AG04449 (cell line): Measurements from ENCODE around the gene GREB1.

Experiments
- CTCF ChIA-PET: fragments of 350-600 bp; formaldehyde crosslinking; extraction: SDS; loops from one replicate; lab custom pipeline; 2021; ENCODE audit warnings: antibody characterized with exemption; lab: Yijun Ruan, JAX
- POLR2A ChIA-PET: fragments of 400-600, 350-600 bp; formaldehyde crosslinking; extraction: SDS; loops from one replicate; lab custom pipeline; 2020; ENCODE audit warnings: antibody characterized with exemption, inconsistent platforms; lab: Yijun Ruan, JAX
- DNase-seq: peaks from one replicate; pipeline ENCODE4 v3.0.0-alpha.2; 2010; ENCODE audit warnings: low read depth, low spot score
- H3K4me3 ChIP-seq: 2 replicates; pipeline ENCODE4 v1.5.1; 2011; ENCODE audit warnings: low read depth, mild to moderate bottlenecking, control low read depth, low read length
- TF ChIP-seq, protein P1 (sequence below): IDR thresholded peaks from one replicate; pipeline ENCODE4 v1.5.1; 2011; ENCODE audit warnings: mild to moderate bottlenecking, moderate library complexity, low read length, control low read depth, inconsistent platforms; ENCODE audit not compliant: insufficient read depth; ENCODE audit errors: missing control alignments

Gene GREB1

DNA sequence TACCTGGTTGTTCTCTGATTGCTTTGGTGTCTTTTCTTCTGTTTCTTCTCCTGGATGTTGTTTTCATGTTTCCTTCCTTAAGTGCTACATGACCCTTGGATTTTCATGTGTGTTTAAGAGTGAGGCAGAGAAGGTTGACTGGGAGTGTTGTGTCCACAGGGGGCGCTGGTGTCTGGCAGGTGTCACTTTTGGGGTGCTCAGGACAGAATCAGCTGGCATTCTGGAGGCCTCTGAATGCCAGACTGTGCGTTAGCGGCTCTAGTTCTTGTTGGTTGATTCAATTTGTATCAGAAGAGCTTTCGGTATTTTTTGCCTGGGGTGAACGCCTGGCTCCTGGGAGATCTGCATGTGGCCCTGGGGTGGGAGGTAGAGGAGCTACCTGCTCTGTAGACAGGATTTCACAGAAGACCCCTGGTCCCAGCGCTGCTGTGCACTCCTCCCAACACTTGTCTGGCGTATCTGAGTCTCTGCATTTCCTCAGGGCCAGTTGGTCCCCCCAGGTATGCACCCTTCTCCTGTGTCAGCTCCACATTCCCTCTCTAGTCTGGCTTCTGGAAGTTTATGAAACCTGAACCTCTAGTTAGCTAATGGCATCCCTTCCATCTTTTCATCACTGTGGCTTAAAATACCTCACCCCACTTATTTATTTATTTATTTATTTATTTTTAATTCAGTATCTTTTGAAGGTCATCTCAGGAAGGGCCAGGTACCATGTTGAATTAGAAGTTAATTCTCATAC, 1.1 kb downstream of the GREB1 start:
- no peak overlapping the region for H3K4me3 ChIP-seq
- TF ChIP-seq, protein P1, sequence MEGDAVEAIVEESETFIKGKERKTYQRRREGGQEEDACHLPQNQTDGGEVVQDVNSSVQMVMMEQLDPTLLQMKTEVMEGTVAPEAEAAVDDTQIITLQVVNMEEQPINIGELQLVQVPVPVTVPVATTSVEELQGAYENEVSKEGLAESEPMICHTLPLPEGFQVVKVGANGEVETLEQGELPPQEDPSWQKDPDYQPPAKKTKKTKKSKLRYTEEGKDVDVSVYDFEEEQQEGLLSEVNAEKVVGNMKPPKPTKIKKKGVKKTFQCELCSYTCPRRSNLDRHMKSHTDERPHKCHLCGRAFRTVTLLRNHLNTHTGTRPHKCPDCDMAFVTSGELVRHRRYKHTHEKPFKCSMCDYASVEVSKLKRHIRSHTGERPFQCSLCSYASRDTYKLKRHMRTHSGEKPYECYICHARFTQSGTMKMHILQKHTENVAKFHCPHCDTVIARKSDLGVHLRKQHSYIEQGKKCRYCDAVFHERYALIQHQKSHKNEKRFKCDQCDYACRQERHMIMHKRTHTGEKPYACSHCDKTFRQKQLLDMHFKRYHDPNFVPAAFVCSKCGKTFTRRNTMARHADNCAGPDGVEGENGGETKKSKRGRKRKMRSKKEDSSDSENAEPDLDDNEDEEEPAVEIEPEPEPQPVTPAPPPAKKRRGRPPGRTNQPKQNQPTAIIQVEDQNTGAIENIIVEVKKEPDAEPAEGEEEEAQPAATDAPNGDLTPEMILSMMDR = no peak
- ChIA-PET CTCF (interaction anchor here (0.9 kb wide), 1 partner anchor 12 kb away, joined by 3 read pairs; no protein-coding TSS in a partner anchor), POLR2A (no interaction called here)
- no peak for DNase-seq

DNA sequence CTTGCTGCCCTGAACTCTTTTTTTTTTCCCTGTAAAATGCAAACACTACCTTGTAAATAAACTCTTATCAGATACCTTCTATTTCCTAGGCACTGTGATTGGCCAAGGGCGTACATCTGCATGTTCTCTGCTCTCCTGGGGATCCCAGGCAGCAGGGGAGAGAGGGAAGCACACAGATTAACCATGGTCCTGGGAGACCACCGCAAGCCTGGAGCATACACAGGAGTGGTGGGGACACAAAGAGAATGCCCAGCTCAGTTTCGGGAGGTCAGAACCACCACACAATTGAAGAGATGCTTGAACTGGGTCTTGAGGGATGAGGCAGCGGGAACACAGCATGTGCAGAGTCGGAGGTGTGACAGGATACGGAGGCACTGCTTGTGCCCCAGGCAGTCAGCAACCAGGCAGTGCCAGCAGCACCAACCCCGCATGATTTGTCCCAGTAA, 2.1 kb downstream of the GREB1 start:
- ChIA-PET CTCF (interaction anchor here (1.2 kb wide), 1 partner anchor 48 kb away, joined by 5 read pairs; no protein-coding TSS in a partner anchor), POLR2A (no interaction called here)
- H3K4me3 ChIP-seq = no peak overlapping the region
- DNase-seq = no peak
- TF ChIP-seq, protein P1 = no peak

DNA sequence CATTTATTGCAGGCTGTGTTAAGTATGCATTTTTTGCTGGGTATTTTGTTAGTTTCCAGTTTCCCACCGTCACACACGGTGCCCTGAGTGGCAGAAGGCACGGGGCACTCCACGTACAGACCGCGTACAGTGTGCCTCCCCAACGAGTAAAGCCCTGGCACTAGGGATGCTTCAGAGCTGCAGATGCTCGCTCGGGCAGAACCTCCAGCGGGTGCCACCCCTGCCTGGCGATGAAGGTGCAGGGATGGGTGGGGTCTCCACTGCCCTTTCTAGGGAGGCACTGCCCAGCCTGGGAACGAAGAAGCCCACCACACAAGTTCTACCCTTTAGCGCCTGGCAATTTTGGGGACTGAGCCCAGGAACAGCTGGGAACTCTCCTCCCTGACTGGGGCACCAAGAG, 4.1 kb downstream of the GREB1 start:
- DNase-seq = no peak
- TF ChIP-seq, protein P1 = no peak
- POLR2A ChIA-PET = interaction anchor here (0.6 kb wide), 1 partner anchor 901 kb away, joined by 3 read pairs; no protein-coding TSS in a partner anchor
- CTCF ChIA-PET = interaction anchor here (1.6 kb wide), 1 partner anchor 45 kb away, joined by 4 read pairs; no protein-coding TSS in a partner anchor
- no peak overlapping the region for H3K4me3 ChIP-seq

DNA sequence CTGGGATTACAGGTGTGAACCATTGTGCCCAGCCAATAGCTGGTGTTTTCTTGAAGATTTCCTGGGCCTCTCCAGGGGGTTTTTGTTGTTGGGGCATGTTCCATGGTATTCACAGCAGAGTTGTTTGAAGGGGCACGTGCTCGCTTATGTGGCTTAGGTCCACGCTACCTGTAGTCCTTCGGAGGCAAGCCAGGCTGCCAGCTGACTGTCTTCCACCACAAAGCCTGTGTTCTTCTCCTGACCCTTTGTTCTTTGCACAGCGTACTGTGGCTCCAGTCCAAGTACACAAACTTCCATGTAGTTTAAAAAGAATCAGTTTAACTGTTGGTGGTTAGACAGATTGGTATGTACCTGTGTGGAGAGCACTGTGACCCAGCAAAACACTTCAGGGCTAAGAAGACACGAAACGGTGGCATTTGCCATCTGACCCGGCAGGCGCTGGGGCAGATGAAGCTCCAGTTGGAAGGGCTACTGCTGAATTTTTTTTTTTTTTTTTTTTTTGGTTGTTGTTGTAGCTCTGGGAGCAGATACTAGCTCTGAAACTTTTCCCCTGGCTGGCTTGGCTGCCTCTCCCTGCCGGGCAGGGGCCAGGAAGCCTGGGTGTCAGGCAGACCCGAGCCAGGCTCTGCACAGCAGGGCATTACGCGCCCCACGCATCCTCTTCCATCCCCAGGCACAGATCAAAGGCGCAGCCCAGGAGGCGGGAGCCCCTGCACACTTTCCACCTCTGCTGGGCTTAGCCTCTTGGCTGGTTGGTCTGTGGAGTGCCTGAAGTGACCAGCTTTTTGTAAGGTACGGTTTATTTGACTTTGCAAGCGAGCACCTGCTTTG, 5.7 kb downstream of the GREB1 start:
- POLR2A ChIA-PET = no interaction called here
- no peak overlapping the region for H3K4me3 ChIP-seq
- TF ChIP-seq, protein P1 = no peak
- CTCF ChIA-PET = interaction anchor here (1.3 kb wide), 1 partner anchor 43 kb away, joined by 3 read pairs; no protein-coding TSS in a partner anchor
- DNase-seq = no peak

DNA sequence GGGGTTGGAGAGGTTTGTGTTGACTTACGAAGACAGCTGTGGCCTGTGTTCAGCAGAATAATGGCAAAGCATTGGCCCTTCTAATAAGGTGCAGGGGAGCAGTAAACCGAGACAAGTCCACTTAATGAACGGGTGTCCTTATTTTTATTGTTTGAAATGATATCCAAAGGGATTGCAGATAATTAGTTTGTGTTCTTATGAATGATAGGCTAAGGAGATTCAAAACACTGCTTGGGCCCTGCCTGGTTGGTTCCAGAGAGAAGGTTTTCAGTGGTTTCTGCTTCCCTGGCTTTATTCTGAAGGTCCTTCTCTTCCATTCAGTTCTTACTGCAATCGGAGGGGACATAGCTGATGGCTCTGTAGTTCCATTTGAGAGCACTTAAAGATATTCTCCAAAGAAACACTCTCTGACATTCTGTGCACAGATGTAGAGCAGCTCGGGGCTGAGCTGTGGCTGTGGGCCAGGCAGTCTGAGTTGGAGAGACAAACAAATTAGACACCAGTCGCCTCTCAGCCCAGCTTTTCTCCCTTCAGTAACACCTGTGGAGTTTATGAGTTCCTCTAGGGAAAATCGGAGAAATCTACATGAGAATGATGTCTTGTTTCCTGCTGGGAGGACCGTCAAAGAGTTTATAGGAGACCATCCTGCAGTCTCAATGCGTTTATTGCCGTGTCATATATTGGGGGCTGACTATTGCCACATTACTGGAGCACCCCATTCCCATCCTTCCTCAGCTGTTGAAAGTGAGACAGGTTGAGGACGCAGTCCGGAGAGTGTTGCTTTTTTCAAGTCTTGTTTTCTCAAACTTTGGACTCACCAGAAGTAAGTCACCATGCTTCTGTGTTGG, 6.5 kb downstream of the GREB1 start:
- no peak overlapping the region for H3K4me3 ChIP-seq
- ChIA-PET POLR2A (no interaction called here), CTCF (interaction anchor here (1.3 kb wide), 1 partner anchor 42 kb away, joined by 3 read pairs; no protein-coding TSS in a partner anchor)
- TF ChIP-seq, protein P1 = no peak
- DNase-seq = no peak
